ENCODE results near the gene MCM5. TPM values are rescaled to one million over a fixed set of nuclear protein-coding genes. Genes with fewer than 3 reads are reported as not detected.

MCM5 gene
- total RNA-seq, 2 donors from 2014 or later = 155 to 179 TPM

- H3K27ac Mint-ChIP-seq = no peak overlapping the region
- Histone ChIP-seq H3K4me1 (ENCODE audit: control insufficient read depth, insufficient read depth, low read length) (peaks cover 20% of the 10 kb centered on the region), H3K27me3 (ENCODE audit: control insufficient read depth, insufficient read depth, low read length, poor library complexity, severe bottlenecking) (no peaks in the 10 kb centered on the region), H3K36me3 (ENCODE audit: control insufficient read depth, insufficient read depth, low read length) (no peaks in the 10 kb centered on the region), H3K27ac (ENCODE audit: low read depth, low read length) (no peak overlapping the region), H3K9ac (ENCODE audit: extremely low read depth, low read length, poor library complexity, severe bottlenecking) (no peak overlapping the region), H3K9me3 (ENCODE audit: control insufficient read depth, low read length) (no peaks in the 10 kb centered on the region), H3K4me3 (ENCODE audit: low read length) (no peak overlapping the region)
- peaks cover 6% of the 10 kb centered on the region for H3K9me3 Mint-ChIP-seq
- H3K36me3 Mint-ChIP-seq (ENCODE audit: low read depth) = no peaks in the 10 kb centered on the region
- TF ChIP-seq CTCF (conservative IDR thresholded peaks at IDR 0.05) = no peak
- H3K4me1 Mint-ChIP-seq = peaks cover 44% of the 10 kb centered on the region
- peaks cover 9% of the 10 kb centered on the region for H3K27me3 Mint-ChIP-seq (ENCODE audit: insufficient read depth)
- DNase-seq = no peak
- WGBS, 2 experiments (ENCODE audit: insufficient coverage in 1 of 2, insufficient read length in 1 of 2) = 92 to 97% methylated on average over 7 to 8 of the region's 8 CpGs
- H3K4me3 Mint-ChIP-seq = no peak overlapping the region
These were observed 24.4 kb upstream of the MCM5 start for GRCh38 chr22:35375526-35375925.

GRCh38 chr22:35376728-35377472 is 23.0 kb upstream of the MCM5 start:
- peak overlapping the region; percentile 47 for H3K9ac ChIP-seq (ENCODE audit: extremely low read depth, low read length, poor library complexity, severe bottlenecking)
- peaks cover 51% of the 10 kb centered on the region for H3K4me1 Mint-ChIP-seq
- H3K4me3 Mint-ChIP-seq = peak overlapping the region; percentile 8
- H3K27ac Mint-ChIP-seq = peak overlapping the region; percentile 91
- DNase-seq = peak; percentile 98
- no peaks in the 10 kb centered on the region for H3K9me3 ChIP-seq (ENCODE audit: control insufficient read depth, low read length)
- no peak for TF ChIP-seq CTCF (conservative IDR thresholded peaks at IDR 0.05)
- peaks cover 21% of the 10 kb centered on the region for H3K4me1 ChIP-seq (ENCODE audit: control insufficient read depth, insufficient read depth, low read length)
- WGBS, 2 experiments (ENCODE audit: insufficient coverage in 1 of 2, insufficient read length in 1 of 2) = 7 to 14% methylated on average over 4 to 16 of the region's 17 CpGs
- peaks cover 9% of the 10 kb centered on the region for H3K27me3 ChIP-seq (ENCODE audit: control insufficient read depth, insufficient read depth, low read length, poor library complexity, severe bottlenecking)
- H3K27me3 Mint-ChIP-seq (ENCODE audit: insufficient read depth) = peaks cover 17% of the 10 kb centered on the region
- no peak overlapping the region for H3K4me3 ChIP-seq (ENCODE audit: low read length)
- H3K36me3 Mint-ChIP-seq (ENCODE audit: low read depth) = no peaks in the 10 kb centered on the region
- H3K36me3 ChIP-seq (ENCODE audit: control insufficient read depth, insufficient read depth, low read length) = no peaks in the 10 kb centered on the region
- H3K27ac ChIP-seq (ENCODE audit: low read depth, low read length) = peak overlapping the region; percentile 86
- peaks cover 5% of the 10 kb centered on the region for H3K9me3 Mint-ChIP-seq

- Mint-ChIP-seq H3K4me3 (no peak overlapping the region), H3K27me3 (ENCODE audit: insufficient read depth) (peaks cover 19% of the 10 kb centered on the region), H3K27ac (peak overlapping the region; percentile 91), H3K36me3 (ENCODE audit: low read depth) (no peaks in the 10 kb centered on the region), H3K4me1 (peaks cover 53% of the 10 kb centered on the region), H3K9me3 (no peaks in the 10 kb centered on the region)
- H3K9me3 ChIP-seq (ENCODE audit: control insufficient read depth, low read length) = no peaks in the 10 kb centered on the region
- TF ChIP-seq CTCF (conservative IDR thresholded peaks at IDR 0.05) = no peak
- no peak overlapping the region for H3K4me3 ChIP-seq (ENCODE audit: low read length)
- H3K36me3 ChIP-seq (ENCODE audit: control insufficient read depth, insufficient read depth, low read length) = no peaks in the 10 kb centered on the region
- peak; percentile 81 for DNase-seq
- H3K9ac ChIP-seq (ENCODE audit: extremely low read depth, low read length, poor library complexity, severe bottlenecking) = no peak overlapping the region
- peaks cover 10% of the 10 kb centered on the region for H3K27me3 ChIP-seq (ENCODE audit: control insufficient read depth, insufficient read depth, low read length, poor library complexity, severe bottlenecking)
- 39 to 55% methylated on average over 2 to 3 of the region's 3 CpGs for WGBS, 2 experiments (ENCODE audit: insufficient coverage in 1 of 2, insufficient read length in 1 of 2)
- H3K27ac ChIP-seq (ENCODE audit: low read depth, low read length) = peak overlapping the region; percentile 4
- H3K4me1 ChIP-seq (ENCODE audit: control insufficient read depth, insufficient read depth, low read length) = peaks cover 19% of the 10 kb centered on the region
These were observed 22.2 kb upstream of the MCM5 start for GRCh38 chr22:35377735-35378134.
